Measurements from ENCODE around the gene B3GNT9. TPM values are rescaled to one million over a fixed set of nuclear protein-coding genes. Genes with fewer than 3 reads are reported as not detected.

The B3GNT9 gene
- total and polyA plus RNA-seq, 12 donors: 2.9 to 52.1 (median 19.6) TPM

- intact Hi-C loops (cut with DNase I): no loop called here
These were observed 35.8 kb upstream of the B3GNT9 start for GRCh38 chr16:67186550-67186950.

GRCh38 chr16:67185651-67186134, 34.9 kb upstream of the B3GNT9 start:
- WGBS, 4 donors: 7 to 11% (median 10%) methylated on average over 10 to 12 of the region's 12 CpGs
- no peak overlapping the region for H3K4me3 ChIP-seq
- TF ChIP-seq CTCF (IDR thresholded peaks at IDR 0.05): peak in 2 of 6 experiments; percentile 5 to 29
- no peak for TF ChIP-seq POLR2A (IDR thresholded peaks at IDR 0.05)
- H3K9me3 ChIP-seq (replicated peaks in 1 of 3): no peaks in the 10 kb centered on the region
- DNase-seq: no peak
- H3K36me3 ChIP-seq (replicated peaks in 1 of 2): no peaks in the 10 kb centered on the region
- H3K4me1 ChIP-seq (replicated peaks in 1 of 2): peaks cover 29 to 47% of the 10 kb centered on the region in 2 donors
- no peaks in the 10 kb centered on the region for H3K27me3 ChIP-seq
- intact Hi-C loops (cut with DNase I): no loop called here
- peak overlapping the region in 2 of 5 donors; percentile 99 for H3K27ac ChIP-seq

More at GRCh38 chr16:67186550-67186950, 35.8 kb upstream of the B3GNT9 start:
- Histone ChIP-seq H3K27me3 (no peaks in the 10 kb centered on the region), H3K36me3 (replicated peaks in 1 of 2) (no peaks in the 10 kb centered on the region), H3K27ac (peak overlapping the region in 1 of 5 donors; percentile 99), H3K9me3 (replicated peaks in 1 of 3) (no peaks in the 10 kb centered on the region), H3K4me3 (no peak overlapping the region), H3K4me1 (replicated peaks in 1 of 2) (peaks cover 24 to 44% of the 10 kb centered on the region in 2 donors)
- DNase-seq: no peak
- 38 to 48% (median 44%) methylated on average over 3 to 5 of the region's 5 CpGs for WGBS, 4 donors
- TF ChIP-seq POLR2A (IDR thresholded peaks at IDR 0.05): no peak
- TF ChIP-seq CTCF (IDR thresholded peaks at IDR 0.05): no peak

- no peaks in the 10 kb centered on the region for H3K36me3 ChIP-seq (replicated peaks in 1 of 2)
- 15 to 24% (median 18%) methylated on average over 17 to 43 of the region's 43 CpGs for WGBS, 4 donors
- peak; percentile 62 to 90 (median 83) for TF ChIP-seq CTCF (IDR thresholded peaks at IDR 0.05)
- peak in 1 of 2 donors; percentile 28 for TF ChIP-seq POLR2A (IDR thresholded peaks at IDR 0.05)
- peaks cover 29 to 49% of the 10 kb centered on the region in 2 donors for H3K4me1 ChIP-seq (replicated peaks in 1 of 2)
- intact Hi-C loops (cut with DNase I): no loop called here
- peak overlapping the region in 2 of 5 donors; percentile 99 for H3K27ac ChIP-seq
- DNase-seq: peak; percentile 90 to 97 (median 95)
- H3K9me3 ChIP-seq (replicated peaks in 1 of 3): no peaks in the 10 kb centered on the region
- H3K4me3 ChIP-seq: peak overlapping the region in 1 of 4 donors; percentile 74
- no peaks in the 10 kb centered on the region for H3K27me3 ChIP-seq
These were observed 34.3 kb upstream of the B3GNT9 start for GRCh38 chr16:67184995-67185650.

- Histone ChIP-seq H3K27ac (peak overlapping the region; percentile 65 to 99 (median 99)), H3K36me3 (replicated peaks in 1 of 2) (no peaks in the 10 kb centered on the region), H3K4me3 (peak overlapping the region in 2 of 4 donors; percentile 74 to 82), H3K27me3 (no peaks in the 10 kb centered on the region), H3K9me3 (replicated peaks in 1 of 3) (no peaks in the 10 kb centered on the region), H3K4me1 (replicated peaks in 1 of 2) (peaks cover 29 to 44% of the 10 kb centered on the region in 2 donors)
- intact Hi-C loops (cut with DNase I): no loop called here
- 4 to 12% (median 11%) methylated on average over 17 to 59 of the region's 59 CpGs; no CpG with 5 or more reads in 1 of the 4 donors for WGBS, 4 donors
- DNase-seq: no peak
- TF ChIP-seq POLR2A (IDR thresholded peaks at IDR 0.05) (no peak), CTCF (IDR thresholded peaks at IDR 0.05) (no peak)
These were observed 33.7 kb upstream of the B3GNT9 start for GRCh38 chr16:67184453-67184994.
